Activated T-helper 1 cell treated with anti-CD3 and anti-CD28 coated beads, Interleukin-12 subunit alpha, Interleukin-12 subunit beta, Interleukin-2, Interleukin-4 antibody, amounts not matched to agents 30 ng/mL and 10 ng/mL and 1 ng/mL, durations not matched to agents 14 hours and 24 hours and 36 hours (primary cell): ENCODE data around the gene ADARB2. TPM values are rescaled to one million over a fixed set of nuclear protein-coding genes. Genes with fewer than 3 reads are reported as not detected.

Experiments used
- DNase-seq: peaks from one replicate; pipeline ENCODE4 v3.0.0; 2021; ENCODE audit warnings: low spot score
- H3K27ac Mint-ChIP-seq: one replicate; pipeline ENCODE4 v1.8.0; 2021; ENCODE audit warnings: mild to moderate bottlenecking, mixed read lengths
- H3K27me3 Mint-ChIP-seq: one replicate; pipeline ENCODE4 v1.8.0; 2022; ENCODE audit warnings: mild to moderate bottlenecking, moderate library complexity, mixed read lengths; ENCODE audit not compliant: insufficient read depth
- H3K36me3 Mint-ChIP-seq: one replicate; pipeline ENCODE4 v1.8.0; 2021; ENCODE audit warnings: low read depth, mixed read lengths
- H3K4me1 Mint-ChIP-seq: one replicate; pipeline ENCODE4 v1.8.0; 2021; ENCODE audit warnings: low read depth, mixed read lengths
- H3K4me3 Mint-ChIP-seq: one replicate; pipeline ENCODE4 v1.8.0; 2021; ENCODE audit warnings: mild to moderate bottlenecking, moderate library complexity, mixed read lengths
- H3K9me3 Mint-ChIP-seq: one replicate; pipeline ENCODE4 v1.8.0; 2021; ENCODE audit warnings: mixed read lengths
- intact Hi-C: fragments of 100-400 bp; cut with micrococcal nuclease; formaldehyde crosslinking; loops from one replicate; pipeline ENCODE4 v1.15.1; 2024
- total RNA-seq: library from RNA; stranded (reverse); gene quantifications from 2 replicates; pipeline ENCODE4 v1.2.3, GENCODE V29; 2022

ADARB2 gene
- total RNA-seq, 1 donor from 2014 or later, result 0.05 TPM

DNA sequence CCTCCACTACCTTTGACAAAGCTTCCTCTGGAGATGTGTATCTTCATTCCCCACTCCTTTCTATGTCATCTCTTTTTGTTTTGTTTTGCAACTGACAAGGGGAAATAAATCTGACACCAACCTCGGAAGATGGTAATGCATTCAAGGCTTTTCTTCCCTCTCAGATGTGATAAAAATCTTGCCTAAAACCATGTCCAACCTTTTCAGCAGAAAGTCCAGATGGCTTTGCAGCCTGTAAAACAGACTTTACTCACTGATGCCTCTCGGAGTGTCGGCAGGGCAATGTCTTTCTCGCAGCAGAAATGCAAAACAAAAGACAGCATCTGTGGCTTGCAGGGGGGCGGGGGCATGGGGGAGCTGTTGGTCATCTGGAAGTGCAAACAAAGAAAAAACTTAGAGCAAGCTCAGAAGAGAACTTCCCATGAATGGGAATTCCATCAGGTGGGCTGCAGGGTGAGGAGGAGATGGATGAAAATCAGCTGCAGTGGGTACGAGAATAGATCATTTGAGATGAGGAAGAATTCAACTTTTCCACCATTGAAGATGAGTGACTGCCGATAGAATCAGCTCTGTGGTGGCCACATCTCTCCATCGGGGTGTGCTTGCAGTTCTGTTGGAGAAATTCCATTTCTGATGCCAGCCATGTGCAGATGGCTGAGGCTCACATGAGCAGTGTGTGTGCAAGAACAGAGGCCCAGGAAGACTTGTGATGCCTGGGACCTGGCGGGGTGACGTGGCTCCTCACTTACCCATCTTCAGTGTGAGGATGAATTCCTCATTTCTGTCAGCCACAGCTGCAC, 443.5 kb downstream of the ADARB2 start:
- H3K27me3 Mint-ChIP-seq, result peaks cover 11% of the 10 kb centered on the region
- no peaks in the 10 kb centered on the region for H3K9me3 Mint-ChIP-seq
- no peak overlapping the region for H3K27ac Mint-ChIP-seq
- DNase-seq, result no peak
- no peaks in the 10 kb centered on the region for H3K4me1 Mint-ChIP-seq
- H3K36me3 Mint-ChIP-seq, result no peaks in the 10 kb centered on the region
- intact Hi-C loops, result no loop called here
- no peak overlapping the region for H3K4me3 Mint-ChIP-seq

DNA sequence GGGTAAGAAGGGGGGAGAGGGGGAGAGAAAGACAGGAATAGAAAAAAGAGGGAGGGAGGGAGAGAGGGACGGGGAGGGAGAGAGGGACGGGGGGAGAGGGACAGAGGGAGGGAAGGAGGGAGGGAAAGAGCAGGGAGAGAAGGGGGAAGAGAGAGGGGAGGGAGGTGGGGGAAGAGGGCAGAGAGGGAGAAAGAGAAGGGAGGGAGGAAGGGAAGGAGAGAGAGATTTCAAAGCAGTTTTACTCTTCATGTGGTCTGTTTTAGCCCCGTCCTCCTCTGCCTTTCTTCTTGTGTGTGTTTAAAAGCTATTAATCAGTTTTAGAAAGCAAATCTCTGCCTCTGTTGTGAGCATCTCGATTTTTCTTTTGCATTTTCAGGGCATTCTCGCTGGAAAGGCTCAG, 444.2 kb downstream of the ADARB2 start:
- intact Hi-C loops, result no loop called here
- Mint-ChIP-seq H3K27ac (no peak overlapping the region), H3K4me1 (no peaks in the 10 kb centered on the region), H3K9me3 (no peaks in the 10 kb centered on the region), H3K36me3 (no peaks in the 10 kb centered on the region), H3K27me3 (peaks cover 11% of the 10 kb centered on the region), H3K4me3 (no peak overlapping the region)
- DNase-seq, result no peak

DNA sequence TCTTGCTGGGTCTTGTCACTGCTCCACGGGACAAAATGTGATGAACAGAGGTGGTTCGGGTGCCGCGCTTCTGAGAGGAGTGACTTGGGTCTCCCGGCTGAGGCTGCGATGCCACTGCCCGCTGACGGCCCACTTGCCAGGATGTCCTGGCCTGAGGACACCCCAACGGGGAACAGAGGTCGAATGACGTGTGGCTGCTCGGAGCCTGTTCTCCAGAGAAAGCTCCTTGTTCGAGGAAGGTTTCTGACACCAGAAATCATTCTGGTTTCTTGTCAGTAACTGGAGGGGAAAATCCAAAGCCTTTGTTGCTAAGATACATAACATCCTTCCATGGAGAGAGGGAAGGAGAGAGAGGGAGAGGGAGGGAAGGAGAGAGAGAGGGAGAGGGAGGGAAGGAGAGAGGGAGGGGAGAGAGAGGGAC, 444.7 kb downstream of the ADARB2 start:
- Mint-ChIP-seq H3K27me3 (peaks cover 11% of the 10 kb centered on the region), H3K4me1 (no peaks in the 10 kb centered on the region), H3K36me3 (no peaks in the 10 kb centered on the region), H3K9me3 (no peaks in the 10 kb centered on the region), H3K4me3 (no peak overlapping the region), H3K27ac (no peak overlapping the region)
- no peak for DNase-seq
- intact Hi-C loops, result no loop called here

DNA sequence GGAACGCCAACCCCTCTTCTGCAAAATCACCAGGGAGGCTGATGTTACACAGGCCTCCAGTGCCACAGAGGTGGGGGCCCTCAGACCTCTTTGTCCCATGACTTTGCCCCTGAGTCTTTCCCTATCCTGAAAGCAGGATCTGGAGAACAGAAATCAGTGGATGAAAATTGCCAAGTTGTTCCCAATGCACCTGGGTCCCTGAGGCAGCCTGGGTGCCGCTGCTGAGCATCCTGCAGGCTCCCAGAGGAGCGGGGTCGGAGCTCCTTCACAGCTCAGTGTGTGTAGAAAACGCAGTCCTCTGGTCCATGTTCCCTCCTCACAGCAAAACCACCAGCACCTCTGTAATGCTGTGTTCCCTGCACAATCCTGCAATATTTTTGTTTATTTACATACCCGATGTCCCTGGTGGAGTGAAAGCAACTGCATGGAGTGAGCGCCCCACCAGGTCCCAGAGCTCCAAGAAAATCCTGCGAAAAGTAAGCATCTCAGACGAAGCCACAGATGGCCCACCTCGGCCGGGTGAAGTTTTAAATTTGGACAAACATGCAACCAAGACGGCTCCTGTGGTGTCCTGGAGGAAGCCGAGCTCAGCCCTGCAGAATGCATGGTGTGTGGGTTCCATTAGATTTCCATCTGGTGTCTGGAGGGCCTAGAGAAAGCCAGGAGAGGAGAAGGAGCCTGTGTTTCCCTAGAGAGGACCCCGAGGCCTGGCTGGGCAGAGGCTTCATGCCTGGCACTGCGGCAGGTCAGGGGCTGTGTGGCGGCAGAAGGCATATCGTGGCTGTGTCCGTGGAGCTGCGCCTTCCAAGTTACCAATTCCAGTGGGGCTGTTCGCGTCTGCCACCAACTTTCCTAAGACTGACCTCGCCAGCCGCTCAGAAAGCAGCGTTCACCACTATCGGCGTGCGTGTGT, 445.9 kb downstream of the ADARB2 start:
- Mint-ChIP-seq H3K9me3 (no peaks in the 10 kb centered on the region), H3K4me1 (no peaks in the 10 kb centered on the region), H3K36me3 (no peaks in the 10 kb centered on the region), H3K27ac (no peak overlapping the region), H3K4me3 (no peak overlapping the region), H3K27me3 (peaks cover 12% of the 10 kb centered on the region)
- DNase-seq, result no peak
- intact Hi-C loops, result no loop called here

DNA sequence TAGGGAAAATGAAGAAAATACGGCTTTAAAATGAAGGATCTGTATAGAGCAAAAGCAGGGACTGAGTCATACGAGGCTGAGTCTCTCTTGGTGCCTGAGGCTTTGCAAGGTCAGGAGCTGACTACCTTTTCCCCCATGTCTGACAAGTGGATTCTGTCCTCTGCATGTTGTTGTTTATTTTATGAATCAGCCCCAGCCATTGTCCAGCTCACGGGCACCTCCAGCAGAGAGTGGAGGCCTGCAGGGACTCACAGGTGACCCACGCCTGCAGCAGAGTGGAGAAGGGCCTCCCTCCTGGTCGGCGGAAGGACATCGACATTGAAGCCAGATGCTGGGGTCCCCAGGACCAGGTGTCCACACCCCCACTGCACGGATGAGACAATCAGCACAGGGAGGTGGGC, 447.3 kb downstream of the ADARB2 start:
- no peak overlapping the region for H3K4me3 Mint-ChIP-seq
- H3K36me3 Mint-ChIP-seq, result no peaks in the 10 kb centered on the region
- no peaks in the 10 kb centered on the region for H3K4me1 Mint-ChIP-seq
- no peak for DNase-seq
- no peaks in the 10 kb centered on the region for H3K9me3 Mint-ChIP-seq
- intact Hi-C loops, result no loop called here
- no peak overlapping the region for H3K27ac Mint-ChIP-seq
- peaks cover 12% of the 10 kb centered on the region for H3K27me3 Mint-ChIP-seq

DNA sequence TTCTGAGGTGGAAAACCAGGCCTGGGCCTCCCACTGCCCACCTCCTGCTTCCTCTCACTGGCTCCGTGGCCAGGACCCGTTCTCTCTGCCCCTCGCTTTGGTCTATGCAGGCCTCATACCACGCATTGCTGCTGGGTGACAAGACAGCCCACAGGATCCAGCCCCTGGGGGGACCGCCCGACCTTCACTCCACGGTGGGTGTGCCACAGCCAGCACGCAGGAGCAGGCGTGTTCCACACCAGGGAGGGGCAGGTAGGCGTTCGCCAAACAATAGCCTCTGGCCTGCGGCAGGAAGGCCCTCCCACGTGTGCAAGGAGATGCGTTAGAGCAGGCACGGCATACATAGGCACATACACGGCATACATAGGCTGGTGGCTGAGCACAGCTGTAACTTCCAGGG, 447.7 kb downstream of the ADARB2 start:
- intact Hi-C loops, result no loop called here
- no peaks in the 10 kb centered on the region for H3K9me3 Mint-ChIP-seq
- DNase-seq, result no peak
- H3K27ac Mint-ChIP-seq, result no peak overlapping the region
- H3K4me3 Mint-ChIP-seq, result no peak overlapping the region
- H3K36me3 Mint-ChIP-seq, result no peaks in the 10 kb centered on the region
- no peaks in the 10 kb centered on the region for H3K4me1 Mint-ChIP-seq
- H3K27me3 Mint-ChIP-seq, result peaks cover 9% of the 10 kb centered on the region

DNA sequence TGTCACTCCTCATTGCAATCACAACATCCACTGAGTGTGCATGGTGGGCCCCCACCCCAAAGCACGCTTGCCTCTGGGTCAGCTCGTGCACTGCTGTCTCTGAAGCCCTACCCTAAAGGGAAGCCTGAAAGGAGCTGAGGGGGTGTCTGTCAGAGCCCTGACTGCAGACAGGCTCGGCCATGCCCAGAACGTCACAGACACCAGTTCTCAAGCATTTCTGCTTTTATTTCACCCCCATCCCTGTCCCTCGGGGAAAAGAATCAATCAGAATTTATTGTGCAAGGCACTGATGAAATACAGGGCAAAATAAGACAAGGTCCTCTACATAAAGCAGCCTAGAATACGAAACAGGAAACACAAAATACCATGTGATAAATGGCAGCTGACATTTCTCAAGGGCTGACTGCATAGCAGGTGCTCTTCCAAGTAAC, 449.3 kb downstream of the ADARB2 start:
- Mint-ChIP-seq H3K36me3 (no peaks in the 10 kb centered on the region), H3K4me3 (no peak overlapping the region), H3K4me1 (no peaks in the 10 kb centered on the region), H3K27me3 (peaks cover 8% of the 10 kb centered on the region), H3K27ac (no peak overlapping the region), H3K9me3 (no peaks in the 10 kb centered on the region)
- intact Hi-C loops, result no loop called here
- DNase-seq, result no peak

DNA sequence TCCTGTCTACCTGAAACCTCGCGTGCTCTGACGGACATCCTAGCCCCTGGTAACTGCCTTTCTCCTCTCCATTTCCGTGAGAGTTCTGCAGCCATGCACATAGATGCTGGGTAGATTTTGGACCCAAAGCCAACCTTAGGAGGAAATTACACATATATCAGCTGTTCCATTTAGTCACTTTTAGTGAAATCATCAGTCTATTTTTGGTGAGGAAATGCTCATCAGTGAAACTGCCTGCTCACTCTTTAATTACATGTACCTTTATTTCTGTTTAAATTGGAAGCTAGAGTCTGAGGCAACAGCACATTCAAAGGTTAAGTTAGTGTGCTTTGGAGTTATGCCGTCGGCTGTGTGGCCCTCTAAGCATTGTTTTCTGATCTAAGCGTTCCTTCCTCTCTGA, 449.8 kb downstream of the ADARB2 start:
- H3K27me3 Mint-ChIP-seq, result peaks cover 7% of the 10 kb centered on the region
- DNase-seq, result no peak
- intact Hi-C loops, result no loop called here
- H3K9me3 Mint-ChIP-seq, result no peaks in the 10 kb centered on the region
- H3K36me3 Mint-ChIP-seq, result no peaks in the 10 kb centered on the region
- no peak overlapping the region for H3K4me3 Mint-ChIP-seq
- H3K4me1 Mint-ChIP-seq, result no peaks in the 10 kb centered on the region
- H3K27ac Mint-ChIP-seq, result no peak overlapping the region

DNA sequence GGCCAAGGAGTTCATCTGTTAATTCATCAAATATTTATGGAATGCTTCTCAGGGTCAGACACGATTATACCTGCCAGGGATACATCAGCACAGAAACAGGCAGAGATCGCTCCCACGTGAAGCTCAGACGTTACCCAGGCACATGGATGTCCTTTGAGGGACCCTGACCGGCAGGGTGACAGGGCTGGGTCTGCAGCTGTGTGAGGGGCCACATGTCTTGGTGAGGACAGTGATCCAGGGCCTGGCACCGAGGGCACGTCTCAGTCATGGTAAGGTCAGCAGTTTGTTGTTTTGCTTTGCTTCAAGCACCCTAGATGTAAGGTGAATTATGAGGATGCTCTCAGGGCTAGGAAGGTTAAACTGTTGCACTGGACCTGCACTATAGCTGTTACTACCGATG, 453.2 kb downstream of the ADARB2 start:
- Mint-ChIP-seq H3K27me3 (peaks cover 5% of the 10 kb centered on the region), H3K4me3 (no peak overlapping the region), H3K9me3 (no peaks in the 10 kb centered on the region), H3K4me1 (no peaks in the 10 kb centered on the region), H3K36me3 (no peaks in the 10 kb centered on the region), H3K27ac (no peak overlapping the region)
- intact Hi-C loops, result no loop called here
- no peak for DNase-seq

DNA sequence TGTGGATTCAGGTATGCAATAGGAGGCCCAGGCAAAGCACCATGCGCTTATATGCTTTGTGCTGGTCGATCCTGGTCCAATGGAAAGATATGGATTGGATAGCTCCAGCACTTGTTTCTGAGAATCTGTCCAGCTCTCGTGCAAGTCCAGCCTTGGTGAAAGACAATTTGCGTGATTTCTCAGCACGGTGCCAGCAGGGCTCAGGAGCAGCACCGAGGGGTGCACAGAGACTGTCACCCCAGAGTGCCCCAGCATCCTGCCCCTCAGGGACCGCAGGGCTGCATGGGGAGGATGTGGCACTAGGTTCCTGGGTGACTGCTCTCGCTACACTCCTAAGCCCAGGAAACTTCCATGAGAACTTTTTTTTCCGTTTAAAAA, 455.9 kb downstream of the ADARB2 start:
- no peaks in the 10 kb centered on the region for H3K4me1 Mint-ChIP-seq
- H3K27me3 Mint-ChIP-seq, result peaks cover 7% of the 10 kb centered on the region
- intact Hi-C loops, result no loop called here
- no peak for DNase-seq
- H3K4me3 Mint-ChIP-seq, result no peak overlapping the region
- H3K36me3 Mint-ChIP-seq, result no peaks in the 10 kb centered on the region
- H3K9me3 Mint-ChIP-seq, result no peaks in the 10 kb centered on the region
- no peak overlapping the region for H3K27ac Mint-ChIP-seq

DNA sequence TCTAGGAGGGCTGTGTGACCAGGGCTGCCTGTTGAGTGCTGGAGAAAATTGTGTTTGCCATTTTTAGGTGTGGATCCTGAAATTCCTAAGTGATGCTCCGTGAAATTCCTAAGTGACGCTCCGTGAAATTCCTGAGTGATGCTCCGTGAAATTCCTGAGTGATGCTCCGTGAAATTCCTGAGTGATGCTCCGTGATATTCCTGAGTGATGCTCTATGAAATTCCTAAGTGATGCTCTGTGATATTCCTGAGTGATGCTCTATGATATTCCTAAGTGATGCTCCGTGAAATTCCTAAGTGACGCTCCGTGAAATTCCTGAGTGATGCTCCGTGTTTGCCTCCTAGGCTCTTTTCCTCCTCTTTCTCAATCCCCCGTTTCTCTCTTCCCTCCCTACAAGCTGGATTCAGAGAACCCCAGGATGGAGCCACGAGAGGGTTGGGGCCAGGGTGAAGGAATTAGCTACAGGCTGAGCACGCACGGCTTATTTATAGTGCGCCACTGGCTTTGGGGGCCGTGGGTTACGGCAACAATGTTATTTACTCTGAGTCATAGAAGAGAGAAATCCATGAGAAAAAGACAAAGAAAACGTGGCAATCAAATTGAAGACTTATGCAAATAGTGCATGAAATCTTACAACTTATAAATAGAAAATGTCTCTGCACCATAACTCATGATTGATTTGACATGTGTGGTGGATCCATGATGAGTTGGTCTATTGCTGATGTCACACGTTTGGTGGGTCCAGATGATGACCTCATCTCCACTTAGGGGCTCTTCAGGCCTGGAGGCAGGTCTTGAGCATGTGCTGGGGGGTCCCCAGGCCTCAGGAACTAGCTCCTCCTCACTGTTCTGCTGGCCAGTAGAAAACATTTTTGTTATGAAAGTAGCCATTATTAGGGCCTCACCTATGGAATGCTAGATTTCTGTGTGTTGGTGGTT, 456.6 kb downstream of the ADARB2 start:
- no peaks in the 10 kb centered on the region for H3K4me1 Mint-ChIP-seq
- no peaks in the 10 kb centered on the region for H3K9me3 Mint-ChIP-seq
- H3K27me3 Mint-ChIP-seq, result peaks cover 7% of the 10 kb centered on the region
- no peak overlapping the region for H3K27ac Mint-ChIP-seq
- H3K36me3 Mint-ChIP-seq, result no peaks in the 10 kb centered on the region
- no peak for DNase-seq
- no peak overlapping the region for H3K4me3 Mint-ChIP-seq
- intact Hi-C loops, result no loop called here

DNA sequence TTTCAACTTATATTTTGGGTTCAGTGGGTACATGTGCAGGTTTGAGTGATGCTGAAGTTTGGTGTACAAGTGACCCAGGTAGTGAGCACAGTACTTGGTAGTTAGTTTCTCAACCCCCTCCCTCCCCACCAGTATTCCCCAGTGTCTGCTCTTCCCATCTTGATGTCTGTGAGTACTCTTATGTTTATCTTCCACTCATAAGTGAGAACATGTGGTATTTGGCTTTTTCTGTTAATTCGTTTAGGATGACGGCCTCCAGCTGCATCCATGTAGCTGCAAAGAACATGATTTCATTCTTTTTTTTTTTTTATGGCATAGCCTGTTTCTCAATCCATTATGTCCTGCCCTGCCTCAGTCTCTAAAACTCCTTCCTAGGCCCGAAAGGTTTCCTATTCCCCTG, 459.0 kb downstream of the ADARB2 start:
- H3K27me3 Mint-ChIP-seq, result peaks cover 4% of the 10 kb centered on the region
- no peak overlapping the region for H3K27ac Mint-ChIP-seq
- no peak for DNase-seq
- no peaks in the 10 kb centered on the region for H3K9me3 Mint-ChIP-seq
- intact Hi-C loops, result no loop called here
- H3K4me3 Mint-ChIP-seq, result no peak overlapping the region
- H3K36me3 Mint-ChIP-seq, result no peaks in the 10 kb centered on the region
- no peaks in the 10 kb centered on the region for H3K4me1 Mint-ChIP-seq
